ENCODE results near the gene GALNT14. TPM values are rescaled to one million over a fixed set of nuclear protein-coding genes. Genes with fewer than 3 reads are reported as not detected.

Gene GALNT14
- total RNA-seq, 1 donor = 0.72 TPM

DNA sequence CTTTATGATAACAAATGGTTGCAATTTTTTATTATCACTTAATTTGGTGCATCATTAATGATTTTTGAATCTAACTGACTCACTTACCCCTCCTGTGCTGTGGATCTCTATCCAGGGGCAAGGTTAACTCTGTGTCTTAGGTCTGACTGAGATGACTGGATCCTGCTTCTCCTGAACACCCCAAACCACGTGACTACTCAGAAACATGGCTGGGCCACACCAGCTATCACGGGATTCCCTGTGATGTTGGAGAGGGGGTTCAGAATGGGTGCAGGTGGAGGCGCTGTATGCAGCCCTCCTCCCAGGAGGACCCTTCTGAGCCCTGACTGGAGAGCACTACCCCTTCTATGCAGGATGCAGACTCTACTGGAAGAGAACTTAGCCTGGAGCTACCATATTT, 178.6 kb downstream of the GALNT14 start:
- H3K4me3 ChIP-seq (ENCODE audit: low read depth, low read length) = no peak overlapping the region
- DNase-seq (ENCODE audit: low read depth) = no peak
- no peak for TF ChIP-seq CTCF (IDR thresholded peaks at IDR 0.05; ENCODE audit: insufficient read depth, low read length)

- DNase-seq (ENCODE audit: low read depth) = no peak
- TF ChIP-seq CTCF (IDR thresholded peaks at IDR 0.05; ENCODE audit: insufficient read depth, low read length) = no peak
- H3K4me3 ChIP-seq (ENCODE audit: low read depth, low read length) = no peak overlapping the region
These were observed 179.3 kb downstream of the GALNT14 start for GRCh38 chr2:30958918-30959265.

GRCh38 chr2:30958193-30958917, 179.9 kb downstream of the GALNT14 start:
- no peak overlapping the region for H3K4me3 ChIP-seq (ENCODE audit: low read depth, low read length)
- DNase-seq (ENCODE audit: low read depth) = no peak
- TF ChIP-seq CTCF (IDR thresholded peaks at IDR 0.05; ENCODE audit: insufficient read depth, low read length) = no peak

- no peak for TF ChIP-seq CTCF (IDR thresholded peaks at IDR 0.05; ENCODE audit: insufficient read depth, low read length)
- no peak overlapping the region for H3K4me3 ChIP-seq (ENCODE audit: low read depth, low read length)
- DNase-seq (ENCODE audit: low read depth) = no peak
These were observed 180.6 kb downstream of the GALNT14 start for GRCh38 chr2:30957591-30957990.

DNA sequence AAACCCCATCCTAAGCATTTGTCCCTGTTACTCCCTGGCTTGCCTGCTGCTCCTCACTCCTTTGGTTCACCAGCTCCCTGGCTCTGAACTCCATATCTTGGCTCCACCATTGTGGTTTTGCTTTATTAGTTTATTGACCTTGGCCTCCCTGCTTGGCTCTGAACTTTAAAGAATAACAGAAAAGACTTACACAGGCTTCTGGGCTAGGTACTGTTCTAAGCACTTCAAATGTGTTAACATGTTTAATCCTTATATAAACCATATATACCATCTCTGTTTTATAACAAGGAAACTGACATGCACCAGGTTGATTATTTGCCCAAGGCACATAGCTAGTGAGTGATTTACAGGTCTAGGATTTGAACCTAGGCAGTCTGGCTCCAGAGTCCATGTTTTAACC, 181.2 kb downstream of the GALNT14 start:
- DNase-seq (ENCODE audit: low read depth) = peak; percentile 32

DNA sequence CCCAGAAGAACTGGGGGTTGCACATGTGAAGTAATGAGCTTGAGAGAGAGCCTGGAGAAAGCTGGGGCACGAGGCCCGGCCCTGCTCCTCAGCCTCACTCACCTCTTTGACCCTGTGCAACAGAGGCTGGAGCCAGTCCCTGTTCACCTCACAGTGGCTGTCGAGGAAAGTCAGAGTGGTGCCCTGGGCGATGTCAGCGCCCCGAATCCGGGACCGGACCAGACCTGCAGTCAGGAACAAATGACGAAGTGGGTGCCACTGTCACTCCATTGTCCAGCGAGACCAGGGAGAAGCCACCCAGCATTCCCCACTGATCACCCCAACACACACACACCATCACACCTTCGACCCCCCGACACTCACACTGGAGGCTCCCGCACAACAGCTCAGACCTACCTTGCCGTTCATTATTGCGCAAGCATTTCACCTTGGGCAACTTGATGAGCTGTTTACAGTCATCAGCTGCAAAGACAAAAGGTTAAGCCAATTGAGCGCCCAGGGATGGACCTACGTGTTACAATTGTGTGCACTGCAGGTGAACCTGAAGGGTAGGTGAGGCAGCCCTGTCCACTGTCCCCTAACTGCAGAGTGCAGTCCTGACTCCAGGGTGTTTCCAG, 182.6 kb downstream of the GALNT14 start:
- no peak overlapping the region for H3K4me3 ChIP-seq (ENCODE audit: low read depth, low read length)
- TF ChIP-seq CTCF (IDR thresholded peaks at IDR 0.05; ENCODE audit: insufficient read depth, low read length) = no peak
- DNase-seq (ENCODE audit: low read depth) = no peak

More for the DNA sequence above, 181.2 kb downstream of the GALNT14 start:
- no peak for TF ChIP-seq CTCF (IDR thresholded peaks at IDR 0.05; ENCODE audit: insufficient read depth, low read length)
- H3K4me3 ChIP-seq (ENCODE audit: low read depth, low read length) = no peak overlapping the region

Measured in fibroblast of the aortic adventitia (primary cell).